ENCODE data around the gene SLC25A47.
"Not testable (repeated sequence)": the region's sequence is repeated elsewhere in the genome, so short reads cannot be mapped to it uniquely, and the experiment has no call there.

Gene SLC25A47

DNA sequence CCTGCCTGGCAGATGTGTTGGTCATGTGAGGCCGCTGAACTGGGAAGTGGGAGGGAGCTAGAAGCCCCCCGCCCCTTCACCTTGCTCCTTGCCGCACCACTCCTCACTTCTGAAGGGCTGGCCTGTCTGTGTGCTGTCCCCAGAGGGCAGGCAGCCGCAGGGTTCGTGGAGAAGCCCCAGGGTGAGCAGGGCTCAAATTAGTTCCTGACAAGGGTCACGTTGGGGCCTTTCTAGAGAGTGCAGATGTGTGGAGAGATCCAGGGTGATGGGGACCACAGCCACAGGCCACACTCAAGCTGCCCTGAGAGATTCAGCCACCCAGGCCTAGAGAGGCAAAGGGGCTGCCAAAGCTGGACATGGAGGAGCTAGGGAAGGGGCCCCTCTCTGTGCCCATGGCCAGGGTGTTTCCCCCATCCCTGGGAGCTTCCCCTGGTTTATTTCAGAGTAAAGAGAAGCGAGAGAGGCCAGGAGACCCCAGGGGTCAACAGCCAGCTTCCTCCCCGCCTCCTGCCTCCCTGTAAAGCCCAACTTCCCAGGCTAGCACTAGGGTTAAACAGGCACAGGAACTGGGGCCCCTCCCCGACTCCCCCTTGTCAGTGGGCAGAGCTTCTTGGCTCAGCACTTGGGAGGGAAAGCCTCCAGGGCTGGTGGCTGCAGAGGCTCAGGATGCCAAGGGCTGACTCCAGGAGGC is 33.1 kb upstream of the SLC25A47 start:
- no peak for DNase-seq (ENCODE audit: low read depth, low spot score)

DNA sequence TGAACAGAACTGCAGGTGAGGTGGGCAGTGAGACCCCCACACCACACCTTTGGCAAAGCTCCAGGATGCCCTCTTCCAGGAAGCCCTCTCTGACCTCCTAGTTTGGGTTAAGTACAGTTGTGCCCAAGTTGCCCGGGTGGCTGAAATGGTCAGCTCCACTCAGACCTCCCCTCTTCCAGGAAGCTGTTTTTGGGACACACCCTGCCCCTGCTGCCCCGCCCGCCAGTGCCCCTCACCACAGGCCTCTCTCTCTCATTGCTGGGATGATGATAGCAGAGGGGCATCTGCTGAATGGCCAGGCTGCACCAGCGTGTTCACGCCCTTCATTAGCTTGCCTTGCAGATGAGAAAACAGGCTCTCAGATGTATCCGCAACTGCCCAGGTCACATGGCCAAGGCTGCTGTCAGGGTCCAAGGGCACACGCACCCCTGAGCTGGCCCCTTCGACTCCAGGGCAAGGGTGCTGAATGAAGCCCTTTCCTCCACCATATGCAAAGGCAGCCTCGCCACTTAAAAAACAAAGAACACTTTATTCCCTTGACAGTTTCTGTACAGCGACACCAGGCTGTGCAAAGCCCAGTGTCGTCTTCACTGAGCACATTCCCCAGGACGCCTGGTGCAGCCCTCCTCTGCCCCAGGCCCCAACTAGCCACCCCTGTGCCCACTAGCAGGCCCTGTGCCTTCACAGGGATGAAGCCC is 32.4 kb upstream of the SLC25A47 start:
- DNase-seq (ENCODE audit: low read depth, low spot score): no peak

DNA sequence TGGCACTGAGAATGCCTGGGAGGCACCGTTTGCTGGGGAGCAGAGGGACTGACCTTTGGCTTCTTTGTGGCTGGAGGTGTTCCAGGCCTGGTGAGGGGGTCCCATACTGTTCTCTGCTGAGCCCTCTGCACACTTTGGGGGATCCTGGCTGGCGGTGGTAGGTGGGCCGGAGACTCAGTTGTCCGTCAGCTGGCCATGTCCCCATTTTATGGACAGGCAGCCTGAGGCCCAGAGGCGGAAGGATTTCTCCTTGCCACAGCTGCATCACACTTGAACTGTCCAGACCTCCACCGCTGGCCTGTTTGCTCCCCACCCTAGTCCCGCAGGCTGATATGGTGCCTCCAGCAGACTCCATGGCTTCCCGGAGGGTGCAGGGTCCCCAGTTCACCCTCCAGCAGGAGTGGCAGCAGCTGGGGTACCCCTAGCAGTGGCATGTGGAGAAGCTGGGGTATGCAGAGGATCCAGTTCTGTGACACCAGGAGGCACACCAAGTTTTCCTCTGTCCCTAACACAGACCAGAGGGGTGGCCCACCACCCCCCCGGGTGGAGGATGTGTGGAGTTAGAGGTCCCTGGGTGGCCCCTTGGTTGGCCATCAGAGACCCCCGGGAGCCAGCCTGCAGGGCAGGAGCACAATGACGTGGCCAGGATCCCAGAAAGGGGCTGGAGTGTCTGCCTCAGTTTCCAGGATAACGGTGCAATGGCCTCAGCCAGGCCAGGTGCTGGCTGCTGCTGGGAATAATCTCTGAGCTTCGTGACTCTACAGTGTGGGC is 31.6 kb upstream of the SLC25A47 start:
- DNase-seq (ENCODE audit: low read depth, low spot score): no peak

DNA sequence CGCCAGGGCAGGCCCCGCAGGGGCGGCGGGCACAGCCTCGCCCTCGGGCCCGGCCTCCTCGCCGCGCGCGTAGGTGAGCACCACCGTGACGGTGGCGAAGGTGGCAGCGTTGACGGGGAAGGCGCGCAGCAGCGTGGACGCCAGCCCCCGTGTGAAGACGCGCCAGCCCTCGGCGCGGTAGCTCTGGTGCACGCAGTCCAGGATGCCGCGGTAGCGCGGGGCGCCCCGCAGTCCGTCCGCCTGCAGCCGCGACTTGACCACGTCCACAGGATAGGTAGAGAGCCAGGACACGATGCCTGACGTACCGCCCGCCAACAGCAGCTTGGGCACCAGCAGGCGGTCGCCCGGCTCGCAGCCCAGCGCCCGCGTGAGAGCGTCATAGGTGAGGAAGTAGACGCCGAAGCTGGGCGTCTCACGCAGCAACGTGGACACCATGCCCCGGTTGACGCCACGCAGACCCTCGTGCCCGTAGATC is 30.8 kb upstream of the SLC25A47 start:
- no peak for DNase-seq (ENCODE audit: low read depth, low spot score)

DNA sequence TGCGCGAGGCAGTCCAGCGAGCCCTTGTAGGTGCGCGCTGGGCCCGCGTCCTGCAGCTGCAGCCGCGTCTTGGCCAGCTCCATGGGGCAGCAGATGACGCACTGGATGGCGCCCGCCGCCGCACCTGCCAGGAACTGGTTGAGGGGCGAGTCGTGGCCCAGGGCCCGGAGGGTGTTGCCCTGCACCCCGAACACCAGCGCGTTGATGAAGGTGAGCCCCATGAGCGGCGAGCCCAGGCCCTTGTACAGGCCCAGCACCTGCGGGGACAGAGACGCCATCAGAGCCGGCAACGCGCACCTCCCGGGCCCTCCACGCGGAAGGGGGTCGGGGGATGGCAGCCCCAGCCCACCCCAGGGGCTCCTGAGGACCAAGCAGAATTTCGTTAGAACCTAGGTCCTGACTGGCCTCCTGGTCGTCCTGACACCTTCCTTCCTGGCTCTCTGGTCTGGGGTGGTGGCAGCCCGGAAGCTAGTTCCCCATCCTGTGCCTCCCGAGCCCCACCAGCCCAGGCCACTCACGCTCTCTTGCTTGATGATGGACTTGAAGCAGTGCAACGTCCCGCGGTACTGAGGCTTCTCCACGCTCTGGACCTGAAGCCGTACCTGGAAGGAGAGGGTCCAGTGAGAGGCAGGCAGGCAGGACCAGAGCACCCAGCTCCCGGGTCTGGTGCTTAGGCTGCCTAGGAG is 30.2 kb upstream of the SLC25A47 start:
- no peak for DNase-seq (ENCODE audit: low read depth, low spot score)

DNA sequence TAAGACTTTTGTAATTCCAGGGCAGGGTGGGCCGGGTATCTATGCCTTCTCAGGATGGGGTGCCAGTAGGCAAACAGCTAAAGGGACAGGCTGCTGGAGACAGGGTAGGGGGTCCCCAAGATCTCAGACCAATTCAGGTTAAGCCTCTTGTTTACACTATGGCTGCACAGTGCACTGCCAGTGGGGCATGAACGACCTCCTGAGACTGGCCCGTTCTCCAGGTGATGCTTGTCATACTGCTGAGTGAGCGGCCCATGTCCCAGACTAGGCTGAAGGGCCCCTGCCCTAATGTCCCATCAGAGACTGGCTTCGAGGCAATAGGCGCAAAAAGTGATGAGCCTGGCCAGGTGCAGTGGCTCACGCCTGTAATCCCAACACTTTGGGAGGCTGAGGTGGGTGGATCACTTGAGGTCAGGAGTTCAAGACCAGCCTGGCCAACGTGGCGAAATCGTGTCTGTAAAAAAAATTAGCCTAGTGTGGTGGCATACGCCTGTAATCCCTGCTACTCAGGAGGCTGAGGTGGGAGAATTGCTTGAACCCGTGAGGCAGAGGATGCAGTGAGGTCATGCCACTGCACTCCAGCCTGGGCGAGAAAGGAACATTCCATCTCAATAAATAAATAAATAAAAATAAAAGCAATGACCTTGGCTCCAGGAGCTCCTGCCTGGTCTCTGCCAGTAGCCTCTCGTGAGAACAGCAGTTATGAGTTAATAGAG is 29.5 kb upstream of the SLC25A47 start:
- DNase-seq (ENCODE audit: low read depth, low spot score): no peak

DNA sequence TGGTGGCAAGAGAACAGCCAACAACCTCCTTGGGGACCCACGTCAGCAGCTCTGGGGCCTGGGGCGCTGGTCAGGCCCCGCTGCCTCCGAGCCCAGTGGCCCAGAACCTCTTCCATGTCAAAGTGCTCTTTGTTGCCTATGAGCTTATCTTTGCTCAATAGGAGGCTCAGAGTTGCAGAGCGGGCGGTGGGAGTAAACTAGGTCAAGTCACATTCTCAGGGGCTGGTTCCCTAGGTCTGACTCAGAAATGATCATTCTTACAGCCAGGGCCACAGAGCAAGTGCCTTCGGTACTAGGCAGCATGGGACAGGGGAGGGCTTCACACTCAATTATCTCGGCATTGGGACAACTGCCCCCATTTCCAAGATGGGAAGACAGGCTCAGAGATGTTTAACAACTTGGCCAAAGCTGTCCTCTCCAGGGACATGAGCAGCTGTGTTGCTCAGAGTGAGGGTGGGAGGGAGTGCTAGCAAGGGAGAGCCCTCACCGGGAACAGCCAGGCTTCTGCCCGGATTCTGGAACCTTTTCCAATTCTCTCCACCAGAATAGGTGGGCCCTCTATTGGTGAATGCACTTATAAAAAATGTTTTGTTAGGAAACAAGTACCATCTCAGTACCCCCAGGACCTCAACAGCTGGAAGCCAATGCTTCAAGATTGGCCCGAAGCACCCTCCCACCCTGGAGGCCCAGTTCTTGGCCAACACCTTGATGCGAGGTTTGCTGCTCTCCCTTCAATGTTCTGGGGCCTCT is 28.8 kb upstream of the SLC25A47 start:
- no peak for DNase-seq (ENCODE audit: low read depth, low spot score)

DNA sequence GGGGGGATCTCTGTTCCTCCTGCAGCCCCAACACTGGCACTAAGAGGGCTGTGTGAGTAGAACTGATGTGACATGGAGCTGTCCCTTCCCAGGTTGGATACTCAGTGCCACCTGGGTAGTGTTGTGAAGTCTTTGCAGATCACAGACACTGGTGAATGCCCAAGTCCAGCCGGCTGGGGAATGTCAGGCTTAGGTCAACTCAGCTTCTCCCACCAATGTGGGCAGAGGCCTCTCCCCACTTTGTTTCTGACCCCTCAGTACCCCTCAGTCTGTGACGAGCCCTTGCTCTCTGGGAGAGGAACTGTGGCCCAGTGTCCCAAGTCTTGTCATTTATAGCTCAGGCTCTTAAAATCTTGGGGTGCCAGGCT is 28.2 kb upstream of the SLC25A47 start:
- DNase-seq (ENCODE audit: low read depth, low spot score): no peak

DNA sequence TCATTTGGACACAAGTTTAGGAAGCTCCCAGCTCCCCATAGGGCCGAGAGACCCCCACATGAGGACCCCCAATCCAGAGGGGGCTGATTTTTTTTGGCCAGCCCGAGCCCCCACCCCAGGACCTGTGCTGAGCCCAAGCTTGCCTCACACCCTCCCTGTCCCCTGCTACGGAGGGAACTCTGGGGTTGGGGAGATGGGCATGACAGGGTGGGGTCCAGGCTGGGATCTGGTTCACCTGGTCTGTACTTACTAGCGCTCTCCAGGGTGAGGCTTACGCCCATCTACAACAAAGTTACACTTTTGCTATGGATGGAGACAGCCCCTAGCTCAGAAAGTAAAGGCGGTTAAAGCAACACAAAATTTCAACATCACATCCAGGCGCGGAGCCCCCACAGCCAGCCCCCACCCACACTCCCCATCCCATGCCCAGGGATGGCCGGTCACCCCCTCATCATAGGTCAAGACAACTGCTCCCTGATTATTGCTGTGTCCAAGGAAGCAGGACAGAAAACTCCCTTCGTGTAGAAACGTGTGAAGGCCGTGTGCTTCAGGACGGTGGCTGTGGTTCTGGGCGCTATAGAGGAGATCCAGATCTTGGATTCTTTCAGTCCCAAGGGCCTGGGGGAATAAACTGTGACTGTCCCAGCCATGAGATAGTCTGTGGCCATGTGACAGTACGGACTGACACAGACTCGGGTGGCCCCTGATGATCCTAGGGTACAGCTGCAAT is 27.6 kb upstream of the SLC25A47 start:
- DNase-seq (ENCODE audit: low read depth, low spot score): no peak

DNA sequence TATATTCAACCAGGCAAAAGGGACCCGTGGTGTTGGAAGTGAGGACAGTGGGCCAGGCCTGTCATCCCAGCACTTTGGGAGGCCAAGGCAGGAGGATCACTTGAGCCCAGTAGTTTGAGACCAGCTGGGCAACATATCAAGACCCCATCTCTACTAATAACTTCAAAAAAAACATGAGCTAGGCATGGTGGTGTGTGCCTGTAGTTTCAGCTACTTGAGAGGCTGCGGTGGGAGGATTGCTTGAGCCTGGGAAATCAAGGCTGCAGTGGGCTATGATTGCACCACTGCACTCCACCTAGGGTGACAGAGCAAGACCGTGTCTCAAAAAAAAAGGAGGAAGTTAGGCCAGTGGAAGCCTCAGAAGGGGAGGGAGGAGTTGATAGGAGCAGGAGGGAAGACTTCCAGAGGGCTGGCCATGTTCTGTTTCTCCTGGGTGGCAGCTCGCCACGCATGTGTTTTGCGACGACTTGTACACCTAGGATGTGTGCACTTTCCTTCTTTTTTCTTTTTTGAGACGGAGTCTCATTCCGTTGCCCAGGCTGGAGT is 27.0 kb upstream of the SLC25A47 start:
- DNase-seq (ENCODE audit: low read depth, low spot score): no peak

DNA sequence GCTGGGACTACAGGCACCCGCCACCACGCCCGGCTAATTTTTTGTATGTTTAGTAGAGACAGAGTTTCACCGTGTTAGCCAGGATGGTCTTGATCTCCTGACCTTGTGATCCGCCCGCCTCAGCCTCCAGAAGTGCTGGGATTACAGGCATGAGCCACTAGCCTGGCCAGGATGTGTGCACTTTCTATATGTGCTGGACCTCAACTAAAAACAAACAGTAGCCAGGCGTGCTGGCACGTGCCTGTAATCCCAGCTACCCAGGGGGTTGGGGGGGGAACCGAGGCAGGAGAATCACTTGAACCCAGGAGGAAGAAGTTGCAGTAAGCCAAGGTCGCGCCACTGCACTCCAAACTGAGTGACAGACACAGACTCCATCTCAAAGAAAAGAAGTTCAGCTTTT is 26.4 kb upstream of the SLC25A47 start:
- DNase-seq (ENCODE audit: low read depth, low spot score): not testable (repeated sequence)

DNA sequence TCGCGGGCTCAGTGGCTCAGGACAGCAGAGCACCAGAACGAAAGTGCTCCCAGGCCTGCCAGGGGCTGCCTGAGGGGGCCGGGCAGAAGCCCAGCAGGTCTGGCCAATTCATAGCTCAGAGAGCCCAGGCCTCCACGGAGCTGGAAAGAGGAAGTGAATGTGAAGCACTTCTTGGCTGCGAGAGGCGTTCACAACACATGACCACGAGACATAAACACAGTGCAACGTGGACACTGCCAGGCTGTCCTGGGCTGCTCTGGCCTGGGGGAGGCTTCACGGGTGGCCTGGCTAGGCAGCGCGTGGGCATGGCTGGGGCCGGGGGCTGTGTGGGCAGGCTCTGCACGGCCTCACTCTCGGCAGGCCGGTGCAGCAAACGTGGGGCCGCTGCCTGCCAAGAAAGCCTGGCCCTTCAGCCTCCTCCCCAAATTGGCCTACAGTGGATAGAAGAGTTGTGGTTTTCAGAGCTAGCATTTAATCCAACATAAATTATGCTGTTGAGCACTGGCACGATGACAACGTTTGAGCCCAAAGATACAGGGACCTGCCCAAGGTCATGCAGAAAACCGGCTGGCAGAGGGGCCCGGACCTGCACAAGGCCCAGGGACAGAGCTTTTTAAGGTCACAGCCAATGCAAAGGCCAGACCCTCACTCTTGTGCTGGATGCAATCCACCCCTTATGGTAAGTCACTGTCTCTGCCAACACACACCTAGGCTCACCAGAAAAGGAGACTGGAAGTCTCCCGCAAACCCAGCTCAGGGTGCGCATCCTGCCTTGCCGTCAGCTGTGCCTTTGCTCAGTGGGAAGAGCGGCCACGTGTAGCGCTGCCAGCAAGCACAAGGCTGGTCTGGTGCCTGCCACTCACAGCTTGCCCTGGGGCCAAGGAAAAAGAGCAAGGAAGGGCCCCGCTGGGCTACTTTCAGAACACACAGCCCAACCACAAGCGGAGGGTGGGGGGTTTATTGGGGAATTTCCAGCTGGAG is 25.5 kb upstream of the SLC25A47 start:
- no peak for DNase-seq (ENCODE audit: low read depth, low spot score)

DNA sequence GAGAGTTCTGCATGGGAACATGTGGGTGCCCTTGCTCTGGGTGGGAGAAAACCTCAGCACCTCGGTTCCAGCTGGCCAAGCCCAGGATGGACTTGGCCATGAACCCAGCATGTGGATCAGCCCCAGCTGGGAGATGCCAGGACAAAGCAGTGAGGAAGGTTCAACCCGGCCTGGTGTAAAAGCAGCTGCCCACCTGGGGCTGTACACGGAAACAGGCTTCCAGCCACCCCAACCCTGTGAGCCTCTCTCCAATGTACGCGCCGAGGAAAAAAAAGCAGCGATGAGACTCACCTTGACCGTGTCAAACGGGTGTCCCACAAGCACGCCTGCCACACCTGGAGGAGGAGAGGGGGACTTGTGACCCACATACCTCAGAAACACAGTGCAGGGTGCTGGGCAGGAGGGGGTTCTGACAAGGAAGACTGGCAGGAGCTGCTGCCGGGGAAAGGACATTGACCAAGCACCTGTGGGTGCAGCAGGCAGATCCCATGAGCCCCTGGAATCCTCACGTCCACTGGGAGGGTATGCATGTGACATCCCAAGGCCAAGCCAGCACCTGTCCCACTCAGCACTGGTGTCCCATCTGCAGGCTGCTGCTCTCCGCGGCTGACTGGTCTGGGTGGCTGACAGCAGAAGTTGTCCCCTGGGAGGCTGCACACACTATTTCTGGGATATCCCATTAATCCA is 24.4 kb upstream of the SLC25A47 start:
- DNase-seq (ENCODE audit: low read depth, low spot score): no peak

DNA sequence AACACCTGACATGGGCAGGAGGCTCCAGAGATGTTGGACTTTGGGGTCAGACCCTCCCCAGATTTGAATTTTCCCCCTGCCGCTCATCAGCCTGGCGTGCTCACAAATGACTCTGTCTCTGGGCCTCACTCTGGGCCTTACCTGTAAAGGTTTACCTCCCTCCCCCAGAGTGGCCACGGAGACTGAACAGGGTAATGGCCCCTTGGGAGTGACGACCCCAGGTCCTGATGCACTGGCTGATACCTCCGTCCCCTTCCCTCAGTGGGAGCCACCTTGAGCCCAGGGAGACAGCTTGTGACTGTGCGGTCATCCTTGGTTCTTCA is 23.9 kb upstream of the SLC25A47 start:
- DNase-seq (ENCODE audit: low read depth, low spot score): no peak

DNA sequence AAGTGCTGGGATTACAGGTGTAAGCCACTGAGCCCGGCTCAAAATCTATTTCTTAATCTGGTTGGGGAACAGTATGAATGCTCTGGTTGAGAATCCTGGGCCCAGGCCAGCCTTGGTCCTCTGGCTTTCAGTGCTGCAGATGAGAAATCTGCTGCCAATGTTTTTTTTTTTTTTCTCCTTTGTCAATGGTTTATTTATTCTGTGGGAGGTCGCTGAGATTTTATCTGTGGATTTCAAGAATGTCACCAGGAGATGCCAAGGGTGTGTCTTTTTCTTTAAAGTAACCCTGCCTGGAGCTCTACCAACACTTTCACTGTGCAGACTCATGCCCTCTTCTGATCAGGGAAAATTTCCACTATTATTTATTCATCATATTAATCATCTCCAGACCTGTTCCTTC is 20.5 kb upstream of the SLC25A47 start:
- DNase-seq (ENCODE audit: low read depth, low spot score): no peak

DNA sequence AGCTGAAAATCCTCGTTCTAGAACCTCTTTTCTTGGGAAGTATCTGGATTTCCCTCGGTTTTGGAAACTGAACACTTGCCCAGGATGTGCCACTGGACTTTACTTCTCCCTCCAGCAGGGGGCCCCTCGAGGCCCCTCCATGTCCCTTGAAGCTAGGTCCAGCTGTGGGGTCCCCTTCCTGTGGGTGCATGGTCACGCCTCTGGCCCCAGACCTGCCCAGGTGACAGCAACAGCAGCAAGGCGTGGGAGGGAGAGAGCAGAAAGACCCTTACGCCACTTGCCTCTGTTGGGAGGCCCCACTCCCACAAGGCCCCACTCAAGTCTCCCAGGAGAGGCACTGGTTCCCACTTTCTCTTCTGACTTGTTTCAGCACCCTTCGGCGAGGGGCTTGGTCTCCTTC is 20.0 kb upstream of the SLC25A47 start:
- DNase-seq (ENCODE audit: low read depth, low spot score): no peak

DNA sequence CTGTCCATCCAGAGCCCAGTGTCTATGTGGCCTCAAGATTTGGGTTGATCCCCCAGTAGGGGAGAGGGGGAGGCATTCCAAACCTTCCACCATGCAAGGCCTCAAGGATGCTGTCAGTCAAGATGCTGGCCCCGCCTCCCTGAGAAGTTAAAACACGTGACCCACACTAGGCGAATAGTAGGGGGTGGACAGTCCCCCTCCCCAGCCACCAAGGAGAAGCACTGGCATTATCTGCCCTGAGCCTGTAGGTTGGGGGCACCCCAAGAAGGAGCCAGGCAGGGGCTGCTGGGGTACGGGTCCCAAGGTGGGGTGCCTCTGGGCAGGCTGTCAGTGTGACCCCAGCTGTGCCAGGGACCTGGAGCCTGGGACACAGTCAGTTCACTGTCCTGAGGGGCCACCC is 19.2 kb upstream of the SLC25A47 start:
- DNase-seq (ENCODE audit: low read depth, low spot score): no peak

DNA sequence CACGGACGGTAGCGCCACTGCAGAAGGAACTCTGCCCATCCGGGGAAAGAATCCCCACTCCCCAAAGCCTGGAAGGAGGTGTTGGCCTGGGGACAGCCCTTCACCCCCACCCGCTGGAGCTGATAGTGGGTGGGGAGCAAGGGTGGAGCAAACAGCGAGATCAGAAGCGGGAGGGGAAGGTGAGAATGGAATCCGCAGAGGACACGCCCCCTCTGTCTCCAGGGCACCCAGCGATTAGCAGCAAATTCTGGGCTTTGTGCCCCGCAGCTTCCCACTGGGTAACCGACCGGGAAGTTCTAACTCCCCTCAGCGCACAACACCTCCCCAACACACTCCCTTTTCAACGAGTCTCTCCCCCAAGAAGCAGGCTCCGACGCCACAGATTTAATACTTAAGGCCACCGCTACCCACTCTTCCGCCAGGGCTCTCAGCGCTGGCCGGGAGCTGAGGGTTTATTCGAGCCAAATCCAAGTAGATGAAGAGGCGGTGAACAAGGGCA is 18.3 kb upstream of the SLC25A47 start:
- no peak for DNase-seq (ENCODE audit: low read depth, low spot score)
